HG02870 (cell line): ENCODE measurements around the gene PTPMT1.
"Not testable (repeated sequence)": the region's sequence is repeated elsewhere in the genome, so short reads cannot be mapped to it uniquely, and the experiment has no call there.

Experiments used
- ATAC-seq: cut with Tn5 transposase; IDR thresholded peaks from one replicate; pipeline ENCODE4 v1.9.1; 2021; ENCODE audit warnings: mild to moderate bottlenecking, moderate library complexity; ENCODE audit not compliant: unreplicated experiment

PTPMT1 gene, protein sequence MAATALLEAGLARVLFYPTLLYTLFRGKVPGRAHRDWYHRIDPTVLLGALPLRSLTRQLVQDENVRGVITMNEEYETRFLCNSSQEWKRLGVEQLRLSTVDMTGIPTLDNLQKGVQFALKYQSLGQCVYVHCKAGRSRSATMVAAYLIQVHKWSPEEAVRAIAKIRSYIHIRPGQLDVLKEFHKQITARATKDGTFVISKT

DNA sequence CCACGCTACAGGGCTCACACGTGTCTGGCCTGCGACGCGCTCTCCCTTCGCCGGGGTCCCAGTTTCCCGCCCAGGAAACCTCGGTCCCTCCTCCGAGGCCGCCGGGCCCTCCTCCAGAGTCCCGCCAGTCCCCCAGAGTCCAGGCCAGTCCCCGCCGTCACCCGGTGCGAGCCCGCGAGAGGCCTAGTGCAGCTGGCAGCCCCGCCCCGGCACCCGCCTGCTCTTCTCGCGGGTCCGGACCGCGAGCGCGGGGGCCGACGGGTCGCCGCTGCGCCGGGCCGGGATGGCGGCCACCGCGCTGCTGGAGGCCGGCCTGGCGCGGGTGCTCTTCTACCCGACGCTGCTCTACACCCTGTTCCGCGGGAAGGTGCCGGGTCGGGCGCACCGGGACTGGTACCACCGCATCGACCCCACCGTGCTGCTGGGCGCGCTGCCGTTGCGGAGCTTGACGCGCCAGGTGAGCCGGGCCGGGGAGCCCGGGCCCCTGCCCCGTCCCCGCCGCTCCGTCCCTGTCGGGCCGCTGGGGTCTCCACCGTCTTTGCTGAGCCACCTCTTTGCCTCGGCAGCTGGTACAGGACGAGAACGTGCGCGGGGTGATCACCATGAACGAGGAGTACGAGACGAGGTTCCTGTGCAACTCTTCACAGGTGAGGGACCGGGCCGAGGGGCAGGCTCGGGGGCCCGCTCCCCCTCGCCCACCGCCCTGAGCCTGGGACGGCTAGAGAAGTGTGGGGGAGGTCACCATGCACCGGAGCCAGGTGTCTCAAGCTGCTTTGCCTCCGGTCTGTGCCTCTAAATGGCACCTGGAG is at the start of gene PTPMT1:
TSS of gene PTPMT1 (plus strand) at position 260 of the 809 bp plus-strand sequence. CDS start at position 284, 24 bp downstream.
- peak; percentile 79 for ATAC-seq

DNA sequence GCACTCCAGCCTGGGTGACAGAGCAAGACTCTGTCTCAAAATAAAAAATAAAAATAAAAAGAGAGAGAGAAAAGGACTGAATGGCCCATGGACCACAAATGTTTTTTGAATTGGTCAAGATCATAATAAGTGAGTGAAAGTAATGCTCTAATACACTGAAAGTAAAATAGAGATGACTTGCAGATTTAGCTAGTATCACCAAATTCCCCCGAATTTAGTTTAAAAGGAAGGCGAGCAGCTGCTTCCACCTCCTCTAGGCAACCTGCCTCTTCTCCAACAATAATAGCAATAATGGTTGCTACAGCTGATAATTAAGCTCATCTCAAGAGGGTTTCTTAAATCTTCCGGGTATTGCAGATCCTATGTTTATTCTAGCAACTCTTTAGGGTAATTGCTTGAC is 49.2 kb upstream of the PTPMT1 start:
- no peak for ATAC-seq

- ATAC-seq, result no peak
These were observed 48.2 kb upstream of the PTPMT1 start for GRCh38 chr11:47516984-47517853.

- no peak for ATAC-seq
These were observed 47.0 kb upstream of the PTPMT1 start for GRCh38 chr11:47518212-47518964.

DNA sequence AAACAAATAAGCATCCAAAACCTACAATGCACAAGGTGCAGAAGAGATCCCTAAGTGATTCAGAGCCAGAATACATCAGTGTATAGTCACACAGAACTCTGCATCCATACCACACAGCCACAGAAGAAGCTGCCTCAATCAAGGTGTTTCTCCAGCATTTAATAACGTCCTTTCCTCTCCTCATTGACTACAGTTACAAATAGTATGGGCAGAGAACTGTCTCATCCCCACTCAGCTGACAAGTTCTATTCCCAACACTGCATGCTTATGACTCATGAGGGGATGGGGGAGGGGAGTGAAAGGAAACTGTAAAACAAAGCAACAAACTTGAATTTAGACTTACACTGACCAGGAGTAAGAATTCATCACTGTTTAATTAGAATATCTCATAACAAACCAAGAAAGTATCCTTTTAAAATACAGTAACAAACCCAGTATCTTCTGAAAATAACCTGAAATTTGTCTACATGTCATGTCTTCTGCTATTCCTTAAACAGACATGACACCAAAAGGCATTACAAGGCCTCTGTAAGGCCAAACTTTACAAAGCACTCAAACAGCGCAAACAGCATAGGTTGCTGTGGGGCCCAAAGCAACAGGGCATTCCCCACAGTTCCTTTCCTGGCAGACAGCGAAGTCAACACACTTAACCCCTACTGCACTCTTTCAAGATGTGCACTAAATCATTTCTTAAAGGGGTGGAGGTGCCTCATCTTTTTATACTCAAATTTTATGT is 41.7 kb upstream of the PTPMT1 start:
- peak; percentile 49 for ATAC-seq

- no peak for ATAC-seq
These were observed 41.0 kb upstream of the PTPMT1 start for GRCh38 chr11:47524291-47524874.

DNA sequence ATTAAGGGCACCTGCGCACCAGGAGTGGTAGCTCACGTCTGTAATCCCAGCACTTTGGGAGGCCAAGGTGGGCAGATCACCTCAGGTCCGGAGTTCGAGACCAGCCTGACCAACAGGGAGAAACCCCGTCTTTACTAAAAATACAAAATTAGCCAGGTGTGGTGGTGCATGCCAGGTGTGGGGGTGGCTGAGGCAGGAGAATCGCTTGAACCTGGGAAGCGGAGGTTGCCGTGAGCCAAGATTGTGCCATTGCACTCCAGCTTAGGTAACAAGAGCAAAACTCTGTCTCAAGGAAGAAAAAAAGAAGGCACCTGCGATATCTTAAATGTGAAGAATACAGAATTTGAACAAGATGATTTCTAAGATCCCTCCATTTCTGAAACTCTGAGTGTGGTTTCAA is 39.4 kb upstream of the PTPMT1 start:
- ATAC-seq, result not testable (repeated sequence)

DNA sequence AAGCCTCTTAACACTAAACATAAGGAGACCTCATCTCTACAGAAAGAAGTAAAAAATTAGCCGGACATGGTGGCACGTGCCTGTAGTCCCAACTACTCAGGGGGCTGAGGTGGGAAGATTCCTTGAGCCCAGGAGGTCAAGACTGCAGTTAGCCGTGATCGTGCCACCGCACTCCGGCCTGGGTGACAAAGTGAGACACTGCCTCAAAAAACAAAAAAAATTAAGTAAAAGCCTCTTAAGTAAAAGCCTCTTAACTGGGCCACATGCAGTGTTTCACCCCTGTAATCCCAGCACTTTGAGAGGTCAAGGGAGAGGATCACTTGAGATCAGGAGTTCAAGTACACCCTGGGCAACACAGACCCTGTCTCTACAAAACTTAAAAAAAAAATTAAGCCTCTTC is 38.2 kb upstream of the PTPMT1 start:
- ATAC-seq, result no peak

- no peak for ATAC-seq
These were observed 35.4 kb upstream of the PTPMT1 start for GRCh38 chr11:47529951-47530350.

DNA sequence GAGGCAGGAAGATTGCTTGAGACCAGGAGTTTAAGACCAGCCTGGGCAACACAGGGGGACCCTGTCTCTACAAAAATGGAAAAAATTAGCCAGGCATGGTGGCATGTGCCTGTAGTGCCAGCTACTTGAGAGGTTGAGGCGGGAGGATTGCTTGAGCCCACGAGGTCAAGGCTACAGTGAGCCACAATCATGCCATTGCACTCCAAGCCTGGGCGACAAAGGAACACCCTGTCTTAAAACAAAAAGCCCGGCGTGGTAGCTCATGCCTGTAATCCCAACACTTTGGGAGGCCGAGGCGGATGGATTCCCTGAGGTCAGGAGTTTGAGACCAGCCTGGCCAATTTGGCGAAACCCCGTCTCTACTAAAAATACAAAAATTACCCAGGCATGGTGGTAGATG is 34.7 kb upstream of the PTPMT1 start:
- ATAC-seq, result not testable (repeated sequence)

DNA sequence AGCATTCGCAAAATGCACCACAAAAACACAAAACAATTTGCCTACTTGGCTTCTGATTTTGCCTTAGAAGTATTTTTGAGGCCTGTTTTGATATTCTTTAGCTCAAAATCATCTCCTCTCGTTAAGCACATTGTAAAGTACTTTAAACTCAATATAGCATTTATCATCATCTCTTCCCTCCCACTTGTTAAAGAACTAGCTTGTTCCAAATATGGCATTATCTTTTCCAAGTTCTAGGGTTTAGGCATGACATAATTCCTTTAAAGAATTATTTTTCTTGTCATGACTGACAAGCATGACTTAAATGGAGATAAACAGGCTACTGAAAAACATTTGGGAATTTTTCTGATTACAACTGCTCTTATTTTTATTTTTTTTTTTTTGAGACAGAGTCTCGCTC is 33.7 kb upstream of the PTPMT1 start:
- no peak for ATAC-seq

DNA sequence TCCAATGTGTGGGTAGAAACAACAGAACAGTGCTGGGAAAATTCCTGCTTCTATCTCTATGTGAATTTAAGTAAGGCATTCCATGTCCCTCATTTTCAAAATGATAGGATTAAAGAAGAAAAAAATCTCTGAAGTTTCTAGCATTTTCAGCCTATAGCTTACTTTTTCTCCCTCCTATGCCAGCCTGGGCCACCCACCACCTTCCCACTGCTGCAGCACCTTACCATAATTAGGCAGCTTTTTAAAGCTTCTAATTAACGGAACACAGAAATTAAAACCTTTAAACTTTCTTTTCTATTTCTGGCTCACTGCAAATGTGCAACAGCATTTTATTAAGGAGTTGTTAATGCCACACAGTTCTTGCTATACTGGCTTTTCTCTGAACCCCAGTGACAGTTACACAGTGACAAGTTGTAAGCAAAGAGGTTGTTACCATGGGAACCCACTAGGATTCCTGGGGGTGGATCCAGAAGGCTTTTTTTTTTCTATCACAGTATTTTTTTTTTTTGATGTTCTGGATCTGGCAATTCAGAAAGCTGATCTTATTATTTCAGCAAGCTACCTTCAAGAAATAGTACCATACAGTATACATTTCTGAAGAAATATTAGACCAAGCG is 32.7 kb upstream of the PTPMT1 start:
- ATAC-seq, result no peak

- ATAC-seq, result no peak
These were observed 31.7 kb upstream of the PTPMT1 start for GRCh38 chr11:47533690-47534151.

DNA sequence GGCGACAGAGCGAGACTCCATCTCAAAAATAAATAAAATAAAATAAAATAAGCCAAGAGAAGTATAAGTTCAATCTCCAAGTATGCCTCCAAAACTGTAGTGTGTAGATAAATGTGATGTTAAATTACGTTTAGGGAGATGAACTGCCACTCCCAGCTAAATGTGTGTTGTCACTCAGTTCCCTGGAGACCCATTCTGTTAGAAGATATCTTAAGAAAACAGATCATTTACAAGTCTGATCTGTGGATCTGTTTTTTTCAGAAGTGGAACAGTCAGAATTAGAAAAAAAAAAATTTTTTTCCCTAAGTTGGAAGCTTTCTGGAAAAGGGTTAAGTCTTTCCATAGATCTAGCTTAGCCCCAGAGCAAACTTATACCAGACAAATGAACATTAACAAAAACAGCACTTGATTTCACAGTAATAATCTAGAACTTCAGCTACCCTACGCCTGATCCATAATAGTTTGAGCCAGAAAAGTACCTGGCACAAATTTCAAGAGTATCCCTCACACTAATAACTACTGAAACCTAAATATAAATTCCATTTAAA is 30.6 kb upstream of the PTPMT1 start:
- no peak for ATAC-seq

DNA sequence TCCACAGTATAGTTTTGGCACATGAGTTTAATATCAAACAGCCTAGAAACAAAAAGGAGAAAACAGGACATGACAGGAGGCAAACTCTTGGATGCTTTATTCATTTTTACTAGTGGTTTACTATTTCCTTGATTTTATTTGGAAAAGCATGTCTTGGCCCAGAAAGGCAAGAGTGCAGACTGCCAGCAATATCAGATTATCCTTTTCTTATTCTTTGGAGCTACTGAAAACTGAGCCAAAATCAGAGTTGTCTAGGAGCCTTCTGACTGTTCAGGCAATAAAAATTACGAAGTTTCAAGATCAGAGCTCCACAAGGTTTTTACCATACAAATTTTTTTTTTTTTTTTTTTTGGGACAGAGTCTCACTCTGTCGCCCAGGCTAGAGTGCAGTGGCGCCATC is 28.5 kb upstream of the PTPMT1 start:
- no peak for ATAC-seq

- ATAC-seq, result no peak
These were observed 26.4 kb upstream of the PTPMT1 start for GRCh38 chr11:47538741-47539565.

DNA sequence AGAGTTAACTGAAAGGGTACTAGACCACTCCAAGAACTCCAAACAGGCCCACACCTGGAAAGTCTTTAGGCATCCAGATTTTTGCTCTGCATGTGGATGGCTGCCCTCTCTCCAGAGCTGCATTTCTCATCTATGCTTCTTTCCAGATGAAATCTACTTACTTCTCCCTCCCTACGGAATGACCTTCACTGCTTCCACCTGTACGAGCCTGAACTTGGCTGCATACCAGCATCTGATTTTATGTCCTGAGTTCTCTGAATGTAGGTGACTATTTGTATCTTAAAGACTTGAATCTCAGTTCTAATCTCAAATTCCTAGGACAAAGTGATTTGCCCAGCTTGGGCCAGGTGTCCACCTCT is 25.7 kb upstream of the PTPMT1 start:
- no peak for ATAC-seq

DNA sequence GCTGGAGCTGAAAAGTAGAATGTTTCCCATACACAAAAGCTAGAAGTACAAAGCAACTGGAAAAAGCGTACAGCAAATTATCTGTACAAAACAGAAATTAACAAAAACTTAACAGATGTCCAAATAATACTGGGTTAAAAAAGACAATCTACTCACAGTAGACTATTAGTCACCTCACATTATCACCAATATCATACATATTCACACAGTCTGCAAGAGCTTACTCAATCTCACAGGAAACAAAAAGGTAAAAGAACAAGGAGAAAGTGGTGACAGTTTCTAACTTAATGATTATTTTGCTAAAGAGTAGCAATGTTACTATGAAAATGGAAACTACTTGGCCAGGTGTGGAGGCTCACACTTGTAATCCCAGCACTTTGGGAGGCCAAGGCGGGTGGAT is 24.3 kb upstream of the PTPMT1 start:
- ATAC-seq, result no peak
